GM12801 (cell line): ENCODE measurements around the gene DFFB.

Experiments
- CTCF ChIP-seq: IDR thresholded peaks from one replicate; pipeline ENCODE4 v1.5.1; 2011; ENCODE audit warnings: control low read depth; ENCODE audit not compliant: insufficient read length; ENCODE audit errors: extremely low read depth

Gene DFFB

GRCh38 chr1:3904006-3904842 lies 46.9 kb downstream of the DFFB start:
- no peak for TF ChIP-seq CTCF

- TF ChIP-seq CTCF: no peak
These were observed 47.5 kb downstream of the DFFB start for GRCh38 chr1:3904843-3905185.

- no peak for TF ChIP-seq CTCF
These were observed 48.1 kb downstream of the DFFB start for GRCh38 chr1:3905266-3905952.

GRCh38 chr1:3905953-3906671 lies 48.8 kb downstream of the DFFB start:
- no peak for TF ChIP-seq CTCF

GRCh38 chr1:3906672-3907020 lies 49.4 kb downstream of the DFFB start:
- no peak for TF ChIP-seq CTCF

GRCh38 chr1:3907031-3907534 lies 49.8 kb downstream of the DFFB start:
- TF ChIP-seq CTCF: no peak

GRCh38 chr1:3907621-3908165 lies 50.4 kb downstream of the DFFB start:
- TF ChIP-seq CTCF: no peak
